CD4-positive, alpha-beta T cell treated with Interleukin-6 at 100 ng/mL for 8 hours (primary cell): ENCODE measurements around the gene PARP9.

Source experiments
- DNase-seq: peaks from one replicate; pipeline ENCODE4 v3.0.0-alpha.2; 2020; ENCODE audit warnings: mixed read lengths, low spot score

The PARP9 gene

DNA sequence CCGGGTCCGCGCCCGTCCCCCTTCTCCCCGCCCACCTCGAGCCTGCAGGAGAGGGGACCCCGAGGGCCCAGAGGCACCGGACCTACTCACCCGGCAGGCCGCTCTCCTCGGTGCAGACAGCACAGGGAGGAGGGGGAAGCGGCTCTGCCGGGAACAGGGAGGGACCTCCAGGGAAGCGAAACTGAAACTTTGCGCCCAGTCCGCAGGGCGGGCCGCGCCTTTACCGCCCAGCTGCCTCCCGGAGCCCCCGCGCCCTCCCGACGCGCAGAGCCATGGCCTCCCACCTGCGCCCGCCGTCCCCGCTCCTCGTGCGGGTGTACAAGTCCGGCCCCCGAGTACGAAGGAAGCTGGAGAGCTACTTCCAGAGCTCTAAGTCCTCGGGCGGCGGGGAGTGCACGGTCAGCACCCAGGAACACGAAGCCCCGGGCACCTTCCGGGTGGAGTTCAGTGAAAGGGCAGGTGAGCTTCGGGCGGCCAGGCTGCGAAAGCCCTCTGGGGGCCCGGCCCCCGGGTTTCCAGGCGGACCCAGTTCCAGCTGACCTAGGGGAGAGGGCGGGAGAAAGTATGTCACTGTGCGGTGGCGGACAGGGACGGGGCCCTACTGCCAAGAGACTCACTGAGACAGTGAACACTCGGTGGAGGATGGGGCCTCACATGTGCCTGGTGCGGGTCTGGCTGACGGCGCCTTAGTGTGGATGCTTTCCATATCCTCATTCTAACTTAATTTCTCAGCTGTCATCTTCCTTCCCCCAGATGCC lies at the start of gene PARP9, which contains the start of gene DTX3L:
Gene PARP9 (minus strand): TSS at position 146 of the 758 bp plus-strand sequence. CDS start 4,680 bp downstream, outside the sequence.
Gene DTX3L (plus strand): TSS at position 184 of the 758 bp plus-strand sequence. CDS start 89 bp downstream, at position 273.
- DNase-seq = peak; percentile 79

DNA sequence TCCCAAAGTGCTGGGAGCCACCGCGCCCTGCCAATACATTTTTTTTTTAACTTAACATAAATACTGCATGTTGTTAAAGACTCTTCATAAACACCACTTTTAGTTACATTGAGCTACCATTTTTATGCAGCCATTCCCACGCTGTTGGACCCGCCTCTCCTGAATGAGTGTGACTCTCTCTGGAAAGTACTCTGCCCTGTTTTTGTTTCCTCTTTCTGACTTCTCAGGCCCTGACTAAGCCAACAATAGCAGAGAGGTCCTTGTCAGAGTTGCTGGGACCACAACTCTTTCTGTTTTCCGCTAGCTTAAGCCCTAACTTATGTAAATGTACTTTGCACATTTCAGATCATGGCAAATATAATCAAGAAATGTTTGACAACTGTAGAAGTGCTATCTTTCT lies 48.6 kb upstream of the PARP9 start:
- no peak for DNase-seq

DNA sequence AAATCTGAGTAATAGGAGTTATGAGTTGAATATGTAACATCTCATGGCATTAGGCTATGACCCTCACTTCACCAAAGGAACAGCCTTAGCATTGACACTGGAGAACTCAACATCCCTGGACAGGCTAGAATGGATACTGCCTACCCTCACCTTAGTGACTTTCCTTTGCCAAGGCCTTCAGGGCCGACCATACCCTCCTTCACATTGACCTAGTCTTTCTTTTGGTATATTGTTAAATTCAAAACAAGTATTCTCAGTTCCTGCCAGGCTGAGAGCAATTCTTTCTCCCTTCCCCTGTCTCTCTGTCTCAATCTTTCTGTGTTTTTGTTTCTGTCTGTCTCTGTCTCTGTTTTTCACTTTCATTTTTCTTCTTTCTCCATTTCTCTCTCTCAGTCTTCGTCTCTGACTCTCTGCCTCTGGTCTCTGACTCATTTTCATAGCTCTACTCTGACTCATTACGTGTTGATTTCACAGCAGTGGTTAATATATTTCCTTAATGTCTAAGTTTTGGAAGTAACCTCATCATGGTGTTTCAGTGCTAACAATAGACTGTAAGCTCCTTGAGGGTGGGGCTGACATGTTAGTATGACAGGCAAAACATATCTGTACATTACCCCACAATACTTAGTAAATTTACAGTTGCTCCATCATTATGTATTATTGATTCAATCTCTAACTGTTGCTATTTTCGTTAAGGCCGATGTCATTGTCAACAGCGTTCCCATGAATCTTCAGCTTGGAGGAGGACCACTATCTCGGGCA lies 45.9 kb upstream of the PARP9 start:
- DNase-seq = peak; percentile 25

DNA sequence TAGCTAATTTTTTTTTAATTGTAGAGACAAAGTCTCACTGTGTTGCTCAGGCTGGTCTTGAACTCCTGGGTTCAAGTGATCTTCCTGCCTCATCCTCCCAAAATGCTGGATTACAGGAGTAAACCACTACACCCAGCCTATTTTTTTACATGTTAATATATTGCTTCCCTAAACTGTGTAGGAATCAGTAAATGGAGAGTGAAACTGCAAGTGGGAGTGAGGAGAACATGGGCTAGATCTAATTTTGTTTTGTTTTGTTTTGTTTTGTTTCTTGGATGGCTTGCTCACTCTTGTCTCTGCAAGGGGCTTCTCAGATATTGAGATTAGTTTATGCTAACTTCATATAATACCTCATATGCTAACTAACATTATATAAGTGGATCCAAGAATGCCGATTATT lies 44.8 kb upstream of the PARP9 start:
- no peak for DNase-seq

DNA sequence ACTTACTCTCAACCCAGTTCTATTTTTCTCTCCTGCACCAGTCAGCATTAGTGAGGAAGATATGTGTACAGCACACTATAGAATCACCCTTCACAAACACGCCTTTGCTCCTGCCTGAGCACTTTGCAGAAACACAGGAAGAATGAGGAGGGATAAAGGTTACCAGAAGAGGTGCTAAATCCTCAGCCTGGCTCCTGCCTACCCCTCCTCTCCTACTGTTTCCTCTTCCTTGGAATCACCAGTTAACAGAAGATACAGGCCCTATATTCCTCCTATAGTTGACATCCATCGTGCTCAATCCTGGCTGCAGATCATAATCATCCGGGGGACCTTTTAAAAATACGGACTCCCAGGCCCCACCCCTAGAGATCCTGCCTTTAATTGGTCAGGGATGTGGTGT lies 42.2 kb upstream of the PARP9 start:
- no peak for DNase-seq

DNA sequence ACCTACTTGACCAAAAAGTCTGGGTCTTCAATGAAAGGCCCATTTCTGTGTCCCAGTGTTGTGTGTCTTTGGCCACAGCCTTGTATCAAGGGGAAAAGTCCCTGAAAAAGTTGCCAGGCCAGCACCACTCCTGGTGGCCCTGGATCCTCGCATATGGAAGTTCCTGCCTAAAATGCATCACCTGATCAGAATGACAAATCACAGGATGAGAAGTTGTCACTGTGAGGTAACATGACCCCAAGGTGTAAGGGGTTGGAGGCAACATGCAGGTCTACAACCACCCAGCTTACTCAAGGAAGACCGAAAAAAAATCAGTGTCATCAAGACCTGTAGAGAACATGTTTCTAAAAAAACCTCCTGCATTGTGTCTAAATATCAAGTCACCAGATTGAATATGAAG lies 39.0 kb upstream of the PARP9 start:
- DNase-seq = no peak

DNA sequence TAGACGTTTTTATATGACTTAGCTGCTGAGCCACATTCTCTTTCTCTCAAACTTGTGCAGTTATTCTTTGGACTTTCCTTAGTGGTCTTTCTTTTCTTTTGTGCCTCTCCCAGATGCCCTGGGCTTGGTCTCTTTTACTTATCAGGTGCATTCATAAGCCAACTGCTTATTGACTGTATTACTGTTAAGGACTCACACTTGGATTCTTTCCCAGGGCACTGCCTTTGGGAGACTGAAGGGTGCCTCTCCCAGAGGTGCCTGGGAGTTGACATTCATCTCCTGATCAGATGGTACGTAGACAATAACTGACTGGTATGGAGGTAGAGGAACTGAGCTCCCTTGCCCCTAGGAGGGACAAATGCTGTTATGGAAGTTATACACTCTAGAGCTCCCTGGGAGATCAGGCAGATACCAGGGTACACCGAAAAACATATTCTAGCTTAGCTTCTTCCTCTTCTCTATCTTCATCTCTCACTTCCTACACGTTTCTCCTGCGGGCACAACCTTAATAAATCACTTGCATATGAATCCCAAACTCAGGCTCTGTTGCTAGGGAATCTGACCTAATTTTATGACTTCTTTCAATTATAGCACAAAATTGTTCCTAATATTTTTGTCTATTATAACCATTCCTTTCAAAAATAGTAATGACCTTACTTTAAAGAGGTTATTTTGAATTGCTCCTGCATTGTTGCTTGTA lies 38.1 kb upstream of the PARP9 start:
- DNase-seq = no peak

DNA sequence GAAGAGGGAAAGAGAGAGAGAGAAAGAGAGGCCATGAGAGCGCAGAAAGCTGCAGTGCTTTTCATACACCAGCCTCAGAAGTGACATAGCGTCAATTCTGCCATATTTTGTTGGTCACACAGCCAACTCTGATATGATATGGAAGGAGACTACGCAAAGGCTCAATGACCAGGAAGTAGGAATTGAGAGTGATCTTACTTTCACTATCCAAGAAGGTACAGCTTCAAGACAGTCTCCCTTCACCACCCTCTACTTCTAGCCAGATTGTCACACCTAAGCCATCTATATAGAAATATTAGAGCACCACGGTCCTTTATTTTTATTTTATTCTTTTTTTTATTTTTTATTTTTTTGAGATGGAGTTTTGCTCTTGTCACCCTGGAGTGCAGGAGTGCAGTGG lies 34.5 kb upstream of the PARP9 start:
- DNase-seq = no peak

DNA sequence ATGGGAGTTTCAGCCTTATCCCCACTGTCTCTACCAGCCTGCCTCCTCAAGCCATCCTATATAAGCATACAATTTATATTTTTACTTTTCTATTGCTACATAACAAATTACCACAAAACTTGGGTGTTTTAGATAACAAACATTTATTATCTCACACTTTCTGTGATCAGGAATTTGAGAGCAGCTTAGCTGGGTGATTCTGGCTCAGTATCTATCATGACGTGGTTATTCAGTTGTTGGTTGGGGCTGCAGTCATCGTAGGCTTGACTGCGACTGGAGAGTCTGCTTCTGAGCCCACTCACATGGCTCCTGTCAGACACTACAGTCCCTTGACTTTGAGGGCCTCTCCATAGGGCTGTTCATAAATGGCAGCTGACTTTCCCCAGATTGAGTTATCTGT lies 34.1 kb upstream of the PARP9 start:
- no peak for DNase-seq

DNA sequence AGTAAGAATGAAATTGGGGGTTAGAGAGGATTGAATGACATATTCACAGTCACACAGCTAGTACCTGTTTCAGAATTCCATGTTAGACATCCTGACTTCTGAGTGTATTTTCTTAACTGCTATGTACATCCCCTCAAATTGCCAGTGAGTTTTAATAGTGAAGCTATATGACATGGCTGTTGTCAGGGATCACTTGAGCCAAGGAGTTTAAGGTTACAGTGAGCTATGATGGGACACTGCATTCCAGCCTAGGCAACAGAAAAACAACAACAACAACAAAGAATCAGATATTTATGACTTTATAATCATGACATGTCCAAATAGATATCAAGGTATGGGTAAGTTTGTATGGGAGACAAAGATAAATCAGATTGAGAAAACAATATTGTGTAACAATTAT lies 29.9 kb upstream of the PARP9 start:
- DNase-seq = no peak

DNA sequence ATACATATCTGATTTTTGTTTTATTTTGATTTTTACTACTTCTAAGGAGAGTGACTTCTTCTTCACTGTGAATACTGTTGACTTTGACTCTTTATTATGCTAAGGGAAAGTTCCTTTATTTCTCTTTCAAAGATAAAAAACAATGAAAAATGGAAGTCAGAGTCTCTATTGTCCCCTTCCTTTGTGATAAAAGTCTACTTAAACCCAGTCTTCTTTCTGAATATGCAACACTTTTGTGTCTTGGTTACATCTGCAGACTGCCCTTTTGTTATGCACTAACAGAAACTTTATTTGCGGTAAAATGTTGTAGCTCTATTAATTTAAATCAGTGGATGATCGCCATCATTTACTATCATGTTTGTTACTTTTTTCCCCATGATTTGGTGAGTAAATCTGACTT lies 26.5 kb upstream of the PARP9 start:
- no peak for DNase-seq

DNA sequence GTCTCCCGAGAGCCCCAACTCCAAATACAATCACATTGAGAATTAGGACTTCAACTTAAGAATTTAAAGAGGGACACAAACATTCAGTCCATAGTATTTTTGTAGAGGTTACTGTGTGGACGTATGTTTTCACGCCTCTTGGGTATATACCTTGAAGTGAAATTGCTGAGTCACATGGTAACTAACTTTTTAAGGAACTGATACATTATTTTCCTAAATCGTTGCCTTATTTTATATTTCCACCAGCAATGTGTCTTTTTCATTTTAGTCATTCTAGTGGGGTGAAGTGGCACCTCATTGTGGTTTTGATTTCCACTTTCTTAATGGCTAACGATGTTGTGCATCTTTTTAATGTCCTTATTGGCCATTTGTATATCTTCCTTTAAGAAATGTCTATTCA lies 25.2 kb upstream of the PARP9 start:
- DNase-seq = no peak

DNA sequence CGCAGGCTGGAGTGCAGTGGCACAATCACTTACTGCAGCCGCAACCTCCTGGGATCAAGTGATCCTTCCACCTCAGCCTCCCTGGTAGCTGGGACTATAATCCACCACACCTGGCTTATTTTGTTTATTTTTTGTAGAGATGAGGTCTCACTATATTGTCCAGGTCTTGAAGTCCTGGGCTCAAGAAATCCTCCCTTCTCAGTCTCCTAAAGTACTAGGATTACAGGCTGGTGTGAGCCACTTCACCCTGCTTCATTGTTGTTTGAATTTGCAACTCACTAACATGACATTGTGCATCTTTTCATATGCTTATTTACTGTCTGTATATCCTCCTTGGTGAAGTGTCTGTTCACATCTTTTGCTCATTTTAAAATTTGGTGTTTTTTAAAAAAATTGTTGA lies 23.5 kb upstream of the PARP9 start:
- no peak for DNase-seq

DNA sequence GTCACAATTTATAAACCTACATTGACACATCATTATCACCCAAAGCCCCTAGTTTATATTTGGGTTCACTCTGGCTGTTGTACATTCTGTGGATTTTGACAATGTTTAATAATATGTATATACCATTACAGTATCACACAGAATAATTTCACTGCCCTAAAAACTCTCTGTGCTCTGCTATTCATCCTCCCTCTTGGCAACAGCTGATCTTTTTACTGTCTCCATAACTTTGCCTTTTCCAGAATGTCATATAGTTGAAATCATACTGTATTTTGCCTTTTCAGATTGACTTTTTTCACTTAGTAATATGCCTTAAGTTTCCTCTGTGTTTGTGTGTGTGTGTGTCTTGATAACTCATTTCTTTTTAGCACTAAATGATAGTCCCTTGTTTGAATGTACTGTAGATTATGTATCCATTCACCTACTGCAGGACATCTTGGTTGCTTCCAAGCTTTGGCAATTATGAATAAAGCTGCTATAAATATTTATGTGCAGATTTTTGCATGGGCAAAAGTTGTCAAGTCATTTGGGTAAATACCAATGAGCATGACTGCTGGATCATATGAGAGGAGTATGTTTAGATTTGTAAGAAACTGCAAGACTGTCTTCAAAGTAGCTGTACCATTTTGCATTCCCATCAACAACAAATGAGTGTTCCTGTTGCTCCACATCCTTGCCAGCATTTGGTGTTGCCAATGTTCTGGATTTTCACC lies 22.8 kb upstream of the PARP9 start:
- DNase-seq = no peak

DNA sequence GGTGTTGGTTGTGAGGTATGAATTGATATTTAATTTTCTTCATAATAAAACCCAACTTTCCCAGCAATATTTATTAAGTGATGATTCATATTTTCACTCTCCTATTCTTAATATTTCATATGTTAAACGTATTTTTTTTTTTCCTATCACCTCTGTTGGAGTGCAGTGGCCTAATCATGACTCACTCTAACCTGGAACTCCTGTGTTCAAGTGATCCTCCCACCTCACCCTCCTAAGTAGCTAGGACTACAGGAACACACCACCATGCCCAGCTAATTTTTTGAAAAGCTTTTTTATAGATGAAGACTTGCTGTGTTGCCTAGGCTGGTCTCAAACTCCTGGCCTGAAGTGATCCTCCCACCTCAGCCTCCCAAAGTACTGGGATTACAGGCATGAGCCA lies 22.0 kb upstream of the PARP9 start:
- DNase-seq = no peak

DNA sequence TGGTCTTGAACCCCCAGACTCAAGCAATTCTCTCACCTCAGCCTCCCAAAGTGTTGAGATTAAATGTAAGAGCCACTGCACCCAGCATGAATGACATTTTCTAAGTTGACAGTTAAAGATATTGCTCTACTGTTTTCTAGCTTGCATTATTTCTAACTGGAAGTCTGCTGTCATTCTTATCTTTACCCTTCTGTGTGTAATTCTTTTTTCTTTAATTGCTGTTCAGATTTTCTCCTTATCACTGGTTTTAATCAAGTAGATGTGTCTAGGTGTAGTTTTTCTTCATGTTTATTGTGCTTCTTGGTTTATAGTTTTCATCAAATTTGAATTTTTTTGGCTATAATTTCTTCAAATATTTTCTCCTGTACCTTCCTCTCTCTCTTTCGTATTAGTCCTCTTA lies 18.3 kb upstream of the PARP9 start:
- no peak for DNase-seq

DNA sequence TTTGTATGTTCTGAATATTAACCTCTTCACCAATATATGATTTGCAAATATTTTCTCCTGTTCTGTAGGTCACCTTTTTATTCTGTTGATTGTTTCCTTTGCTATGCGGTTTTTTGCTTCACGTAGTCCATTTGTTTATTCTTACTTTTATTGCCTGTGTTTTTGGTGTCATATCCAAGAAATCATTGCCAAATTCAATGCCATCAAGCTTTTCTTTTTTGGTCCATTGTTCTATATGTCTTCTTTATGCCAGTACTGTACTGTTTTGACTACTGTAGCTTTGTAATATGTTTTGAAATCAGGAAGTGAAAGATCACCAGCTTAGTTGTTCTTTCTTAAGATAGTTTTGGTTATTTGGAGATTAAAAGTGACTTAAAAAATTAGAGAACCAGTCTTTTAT lies 17.5 kb upstream of the PARP9 start:
- DNase-seq = no peak

DNA sequence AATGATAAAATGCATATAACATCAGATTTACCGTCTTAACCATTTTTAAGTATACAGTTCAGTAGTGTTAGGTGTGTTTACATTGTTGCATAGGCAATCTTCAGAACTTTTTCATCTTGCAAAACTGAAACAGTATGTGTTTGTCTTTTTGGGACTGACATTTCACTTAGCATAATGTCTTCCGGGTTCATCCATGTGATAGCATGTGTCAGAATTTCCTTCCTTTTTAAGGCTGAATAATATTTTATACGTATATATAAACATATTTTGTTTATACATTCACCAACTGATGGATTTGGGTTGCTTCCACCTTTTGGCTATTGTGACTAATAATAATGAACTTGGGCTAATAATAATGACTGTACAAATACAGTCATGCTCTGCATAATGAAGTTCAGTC lies 16.4 kb upstream of the PARP9 start:
- no peak for DNase-seq

DNA sequence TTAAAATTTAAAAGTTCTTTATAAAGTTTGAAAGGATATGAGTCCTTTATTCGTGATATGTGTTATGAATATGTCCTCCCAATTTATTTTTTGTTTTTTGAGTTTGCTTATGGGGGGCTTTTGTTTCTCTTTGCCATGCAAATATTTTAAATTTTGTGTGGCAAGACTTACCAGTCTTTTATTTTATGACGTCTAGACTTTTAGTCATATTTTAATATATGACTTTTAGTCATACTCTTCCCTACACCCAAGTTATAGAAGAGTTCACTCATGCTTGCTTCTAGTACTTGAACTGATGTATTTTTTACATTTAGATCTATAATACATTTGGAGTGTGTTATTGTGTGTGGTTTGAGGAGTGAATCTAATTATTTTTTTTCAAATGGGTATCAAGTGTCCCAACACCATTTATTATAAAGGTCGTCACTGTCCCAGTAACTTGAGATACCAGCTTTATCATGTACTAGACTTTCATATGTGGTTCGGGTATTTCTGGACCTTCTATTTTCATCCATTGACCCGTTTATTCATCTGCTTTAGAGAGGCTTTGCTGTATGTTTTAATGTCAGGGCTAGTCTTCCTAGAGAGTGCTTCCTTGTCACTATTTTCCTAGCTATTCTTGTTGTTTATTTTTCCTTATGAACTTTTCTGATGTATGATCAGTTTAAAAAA lies 14.1 kb upstream of the PARP9 start:
- DNase-seq = no peak

DNA sequence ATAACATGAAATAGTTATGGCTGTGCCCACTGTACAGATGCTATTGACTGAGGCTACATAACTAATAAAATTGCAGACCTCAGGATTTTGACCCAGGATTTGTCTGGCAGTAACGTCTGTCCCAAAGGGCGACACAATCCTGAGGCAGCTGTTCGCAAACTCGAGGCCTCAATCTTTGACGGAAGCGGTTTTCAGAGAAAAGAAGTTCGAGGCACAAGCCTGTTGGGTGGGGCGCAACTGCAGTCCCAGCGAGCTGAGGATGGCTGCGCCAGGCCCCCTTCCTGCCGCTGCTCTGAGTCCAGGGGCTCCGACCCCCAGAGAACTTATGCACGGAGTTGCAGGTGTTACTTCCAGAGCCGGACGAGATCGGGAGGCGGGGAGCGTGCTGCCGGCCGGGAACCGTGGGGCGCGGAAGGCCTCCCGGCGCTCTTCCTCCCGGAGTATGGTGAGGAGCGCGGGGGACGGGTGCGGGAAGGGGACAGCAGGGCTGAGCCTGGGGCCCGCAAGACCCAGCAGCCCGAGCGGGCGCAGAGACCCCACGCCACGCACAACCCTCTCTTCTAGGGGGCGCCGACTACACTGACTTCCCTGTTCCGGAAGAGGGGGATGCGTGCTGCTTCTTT lies 13.4 kb upstream of the PARP9 start, which contains the start of gene PARP15:
Gene PARP15 (plus strand): TSS at position 242 of the 623 bp plus-strand sequence. CDS start 18 bp downstream, at position 260.
- peak; percentile 54 for DNase-seq
